GM12872 (cell line): ENCODE results near the gene TCF23.

Experiments
- TF ChIP-seq, protein P1 (sequence below): IDR thresholded peaks from 3 replicates; pipeline ENCODE4 v1.5.1; 2011; ENCODE audit warnings: low read depth, mild to moderate bottlenecking, low read length, moderate library complexity; ENCODE audit not compliant: insufficient read depth

Gene TCF23

DNA sequence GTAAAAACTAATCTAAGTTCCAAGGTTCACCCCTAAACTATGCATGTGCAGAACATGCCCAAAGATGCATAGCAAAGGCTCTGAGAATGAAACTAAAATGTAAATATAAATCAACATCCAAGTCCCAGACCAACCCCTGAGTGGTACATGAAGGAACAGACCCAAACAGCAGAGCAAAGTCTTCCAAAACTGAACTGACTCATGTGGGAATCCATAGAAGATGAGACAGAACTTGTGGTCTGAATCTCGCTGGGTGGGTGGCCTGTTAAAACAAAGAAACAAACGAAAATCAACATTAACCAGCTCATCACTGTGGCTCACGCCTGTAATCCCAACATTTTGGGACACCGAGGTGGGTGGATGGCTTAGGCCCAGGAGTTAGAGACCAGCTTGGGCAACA, 33.5 kb downstream of the TCF23 start:
- TF ChIP-seq, protein P1, sequence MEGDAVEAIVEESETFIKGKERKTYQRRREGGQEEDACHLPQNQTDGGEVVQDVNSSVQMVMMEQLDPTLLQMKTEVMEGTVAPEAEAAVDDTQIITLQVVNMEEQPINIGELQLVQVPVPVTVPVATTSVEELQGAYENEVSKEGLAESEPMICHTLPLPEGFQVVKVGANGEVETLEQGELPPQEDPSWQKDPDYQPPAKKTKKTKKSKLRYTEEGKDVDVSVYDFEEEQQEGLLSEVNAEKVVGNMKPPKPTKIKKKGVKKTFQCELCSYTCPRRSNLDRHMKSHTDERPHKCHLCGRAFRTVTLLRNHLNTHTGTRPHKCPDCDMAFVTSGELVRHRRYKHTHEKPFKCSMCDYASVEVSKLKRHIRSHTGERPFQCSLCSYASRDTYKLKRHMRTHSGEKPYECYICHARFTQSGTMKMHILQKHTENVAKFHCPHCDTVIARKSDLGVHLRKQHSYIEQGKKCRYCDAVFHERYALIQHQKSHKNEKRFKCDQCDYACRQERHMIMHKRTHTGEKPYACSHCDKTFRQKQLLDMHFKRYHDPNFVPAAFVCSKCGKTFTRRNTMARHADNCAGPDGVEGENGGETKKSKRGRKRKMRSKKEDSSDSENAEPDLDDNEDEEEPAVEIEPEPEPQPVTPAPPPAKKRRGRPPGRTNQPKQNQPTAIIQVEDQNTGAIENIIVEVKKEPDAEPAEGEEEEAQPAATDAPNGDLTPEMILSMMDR = no peak

DNA sequence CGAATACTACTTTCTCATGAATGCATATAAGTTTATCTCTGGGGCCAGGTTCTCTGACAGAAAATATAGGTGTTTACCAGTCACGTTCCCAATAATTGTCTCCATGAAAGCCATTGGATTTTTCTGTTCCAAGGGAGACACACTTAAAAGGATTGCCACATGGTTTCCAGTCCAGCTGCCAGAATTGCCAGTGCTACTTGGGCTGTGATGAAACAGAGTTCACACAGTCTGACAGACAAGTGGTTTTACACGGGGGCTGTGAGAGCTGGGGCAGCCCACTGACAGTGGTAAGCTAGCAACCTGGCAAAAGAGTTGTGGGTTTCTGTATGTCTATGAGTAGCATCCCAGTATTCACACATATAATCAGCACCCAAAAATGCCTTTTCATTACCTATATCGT, 35.3 kb downstream of the TCF23 start:
- TF ChIP-seq, protein P1 = no peak

DNA sequence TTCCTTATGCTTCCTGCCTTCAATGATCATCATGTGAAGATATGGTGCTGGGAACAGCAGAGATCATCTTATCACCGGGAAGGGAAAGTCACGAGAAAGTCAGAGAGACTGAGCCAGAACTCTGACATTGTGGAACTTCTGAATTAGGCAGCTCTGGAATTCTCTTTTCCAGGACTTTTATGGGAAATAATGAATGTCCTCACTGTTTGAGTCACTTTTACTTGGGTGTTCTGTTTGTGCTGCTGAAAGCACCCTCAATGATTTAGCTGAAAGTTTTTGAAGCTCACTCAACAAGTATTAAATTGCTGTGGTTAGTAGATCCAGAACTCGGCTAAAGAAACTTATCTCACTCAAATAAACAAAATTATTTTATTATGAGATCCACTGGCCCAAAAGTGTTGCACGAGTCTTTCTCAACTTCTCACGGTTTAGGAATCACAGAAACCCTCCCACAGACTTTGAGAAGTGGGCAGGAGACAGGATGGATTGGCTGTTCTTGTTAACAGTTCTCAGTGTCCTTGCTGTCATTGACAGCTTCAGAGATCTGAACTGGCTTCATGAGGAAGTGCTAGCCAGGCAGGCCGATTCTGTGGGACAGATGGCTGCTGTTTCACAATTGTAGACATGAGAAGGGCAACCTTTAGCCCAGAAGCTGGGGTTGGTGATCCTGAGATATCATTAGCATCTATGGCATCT, 36.7 kb downstream of the TCF23 start:
- TF ChIP-seq, protein P1 = no peak

DNA sequence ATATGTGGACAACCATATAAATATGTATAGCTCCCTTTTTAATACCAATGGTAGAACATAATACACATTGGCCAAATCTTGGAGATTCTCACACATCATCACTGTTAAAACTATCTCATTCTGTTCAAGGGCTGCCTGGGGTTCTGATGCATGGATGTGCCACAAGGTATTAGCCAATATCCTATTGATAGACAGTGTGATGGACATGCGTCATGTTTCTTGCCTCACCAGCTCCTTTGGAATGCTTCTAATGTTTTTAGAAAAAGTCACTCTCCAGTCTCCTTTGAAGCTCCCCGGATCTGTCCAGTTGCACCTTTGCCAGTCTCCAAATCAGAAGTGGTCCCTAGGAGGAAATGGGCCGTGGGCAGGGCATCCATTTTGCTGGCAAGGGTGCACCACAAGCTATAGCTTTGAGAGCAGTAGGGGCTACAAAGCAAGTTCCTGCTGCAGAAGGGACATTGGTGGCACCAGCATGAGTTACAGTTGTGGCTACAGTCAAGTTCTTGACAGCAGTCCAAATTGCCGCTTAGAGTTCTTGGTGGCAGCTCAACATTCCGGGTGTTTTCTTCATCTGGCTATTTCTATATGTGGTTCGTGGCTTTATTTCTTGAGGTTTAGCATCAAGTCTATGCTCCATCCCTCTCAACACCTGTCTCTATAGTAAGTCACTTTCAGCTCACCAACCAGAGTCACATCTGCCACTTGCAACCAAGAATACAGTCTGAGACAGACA, 38.0 kb downstream of the TCF23 start:
- TF ChIP-seq, protein P1 = no peak

DNA sequence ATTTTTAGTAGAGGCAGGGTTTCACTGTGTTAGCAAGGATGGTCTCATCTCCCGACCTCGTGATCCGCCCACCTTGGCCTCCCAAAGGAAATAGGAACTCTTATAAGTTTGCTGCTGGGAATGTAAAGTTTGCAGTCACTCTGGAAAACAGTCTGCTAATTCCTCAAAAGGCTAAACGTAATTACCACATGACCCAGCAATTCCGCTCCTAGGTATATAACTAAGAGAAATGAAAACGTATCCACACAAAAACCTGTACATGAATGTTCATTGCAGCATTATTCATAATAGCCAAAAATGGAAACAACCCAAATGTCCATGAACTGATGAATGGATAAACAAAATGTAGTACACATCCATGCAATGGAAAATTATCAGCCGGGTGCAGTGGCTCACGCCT, 41.2 kb downstream of the TCF23 start:
- TF ChIP-seq, protein P1 = no peak

DNA sequence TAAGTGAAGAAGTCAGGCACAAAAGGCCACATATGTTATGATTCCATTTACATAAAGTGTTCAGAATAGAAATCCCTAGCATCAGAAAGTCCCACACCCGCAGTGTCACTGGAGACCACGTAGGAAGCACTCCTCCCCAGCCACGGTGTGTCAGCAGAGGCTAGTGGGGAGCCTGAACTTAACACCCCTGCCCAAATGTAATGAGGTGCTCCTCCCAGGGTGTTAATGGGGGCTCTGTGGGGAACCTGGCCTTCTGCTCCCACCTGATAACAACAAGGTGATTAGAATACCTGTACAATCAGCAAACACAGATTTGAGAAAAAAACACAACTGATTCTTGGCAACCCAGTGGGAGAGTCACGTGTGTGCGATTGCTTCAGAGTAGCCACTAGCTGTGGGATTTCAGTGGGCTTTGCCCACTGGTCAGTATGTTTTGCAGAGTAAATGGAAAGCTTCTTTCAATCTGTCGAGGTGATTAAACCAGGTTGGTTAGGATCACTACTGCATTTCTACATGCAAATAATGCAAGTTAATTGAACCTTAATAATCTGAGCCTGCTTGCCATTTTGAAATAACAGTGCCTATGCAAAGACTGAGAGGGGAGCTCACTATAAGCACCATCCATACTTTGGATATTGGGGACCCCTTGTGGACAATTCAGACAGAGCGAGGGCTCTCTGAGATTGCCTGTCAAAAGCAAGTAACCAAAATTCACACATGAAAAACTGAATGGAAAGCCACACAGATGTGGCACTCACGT, 42.4 kb downstream of the TCF23 start:
- TF ChIP-seq, protein P1 = peak; percentile 68
